Measurements from ENCODE around the gene COA5.

Gene COA5

GRCh38 chr2:98573426-98573825 is 34.9 kb downstream of the COA5 start:
- H3K79me2 ChIP-seq = no peaks in the 10 kb centered on the region
- TF ChIP-seq CTCF (IDR thresholded peaks at IDR 0.05) = no peak
- H3K36me3 ChIP-seq (ENCODE audit: control insufficient read depth, insufficient read depth, low read length) = no peaks in the 10 kb centered on the region
- no peaks in the 10 kb centered on the region for H3K4me1 ChIP-seq
- no peak overlapping the region for H3K9ac ChIP-seq
- no peak overlapping the region for H3K27ac ChIP-seq
- no peaks in the 10 kb centered on the region for H3K9me3 ChIP-seq (ENCODE audit: control insufficient read depth, low read length)
- H2AFZ ChIP-seq = no peak overlapping the region
- H3K27me3 ChIP-seq (ENCODE audit: control insufficient read depth, insufficient read depth, low read length) = no peaks in the 10 kb centered on the region
- no peak overlapping the region for H3K4me2 ChIP-seq (ENCODE audit: low read length)
- H3K4me3 ChIP-seq (ENCODE audit: low read depth, low read length) = no peak overlapping the region

GRCh38 chr2:98572676-98573075 is 35.6 kb downstream of the COA5 start:
- Histone ChIP-seq H3K9ac (no peak overlapping the region), H3K79me2 (no peaks in the 10 kb centered on the region), H3K36me3 (ENCODE audit: control insufficient read depth, insufficient read depth, low read length) (no peaks in the 10 kb centered on the region), H3K27ac (no peak overlapping the region), H2AFZ (no peak overlapping the region), H3K4me2 (ENCODE audit: low read length) (no peak overlapping the region), H3K9me3 (ENCODE audit: control insufficient read depth, low read length) (no peaks in the 10 kb centered on the region), H3K4me3 (ENCODE audit: low read depth, low read length) (no peak overlapping the region), H3K27me3 (ENCODE audit: control insufficient read depth, insufficient read depth, low read length) (no peaks in the 10 kb centered on the region), H3K4me1 (no peaks in the 10 kb centered on the region)
- TF ChIP-seq CTCF (IDR thresholded peaks at IDR 0.05) = no peak

- no peak for TF ChIP-seq CTCF (IDR thresholded peaks at IDR 0.05)
- Histone ChIP-seq H3K4me2 (ENCODE audit: low read length) (no peak overlapping the region), H3K9me3 (ENCODE audit: control insufficient read depth, low read length) (no peaks in the 10 kb centered on the region), H3K27ac (no peak overlapping the region), H3K79me2 (no peaks in the 10 kb centered on the region), H3K27me3 (ENCODE audit: control insufficient read depth, insufficient read depth, low read length) (no peaks in the 10 kb centered on the region), H2AFZ (no peak overlapping the region), H3K9ac (no peak overlapping the region), H3K36me3 (ENCODE audit: control insufficient read depth, insufficient read depth, low read length) (no peaks in the 10 kb centered on the region), H3K4me1 (no peaks in the 10 kb centered on the region), H3K4me3 (ENCODE audit: low read depth, low read length) (no peak overlapping the region)
Observed at GRCh38 chr2:98572211-98572610, 36.1 kb downstream of the COA5 start.

GRCh38 chr2:98571796-98572195 is 36.5 kb downstream of the COA5 start:
- no peaks in the 10 kb centered on the region for H3K4me1 ChIP-seq
- no peaks in the 10 kb centered on the region for H3K79me2 ChIP-seq
- H3K27ac ChIP-seq = no peak overlapping the region
- no peaks in the 10 kb centered on the region for H3K9me3 ChIP-seq (ENCODE audit: control insufficient read depth, low read length)
- no peak overlapping the region for H3K4me3 ChIP-seq (ENCODE audit: low read depth, low read length)
- no peaks in the 10 kb centered on the region for H3K36me3 ChIP-seq (ENCODE audit: control insufficient read depth, insufficient read depth, low read length)
- no peaks in the 10 kb centered on the region for H3K27me3 ChIP-seq (ENCODE audit: control insufficient read depth, insufficient read depth, low read length)
- no peak for TF ChIP-seq CTCF (IDR thresholded peaks at IDR 0.05)
- H3K9ac ChIP-seq = no peak overlapping the region
- no peak overlapping the region for H3K4me2 ChIP-seq (ENCODE audit: low read length)
- no peak overlapping the region for H2AFZ ChIP-seq

GRCh38 chr2:98571121-98571701 is 37.1 kb downstream of the COA5 start:
- no peaks in the 10 kb centered on the region for H3K79me2 ChIP-seq
- H3K36me3 ChIP-seq (ENCODE audit: control insufficient read depth, insufficient read depth, low read length) = no peaks in the 10 kb centered on the region
- H3K9ac ChIP-seq = no peak overlapping the region
- no peak for TF ChIP-seq CTCF (IDR thresholded peaks at IDR 0.05)
- H2AFZ ChIP-seq = no peak overlapping the region
- H3K27me3 ChIP-seq (ENCODE audit: control insufficient read depth, insufficient read depth, low read length) = no peaks in the 10 kb centered on the region
- no peaks in the 10 kb centered on the region for H3K4me1 ChIP-seq
- H3K27ac ChIP-seq = no peak overlapping the region
- no peak overlapping the region for H3K4me2 ChIP-seq (ENCODE audit: low read length)
- H3K9me3 ChIP-seq (ENCODE audit: control insufficient read depth, low read length) = no peaks in the 10 kb centered on the region
- H3K4me3 ChIP-seq (ENCODE audit: low read depth, low read length) = no peak overlapping the region
